ENCODE data around the gene KCNJ6. TPM values are rescaled to one million over a fixed set of nuclear protein-coding genes. Genes with fewer than 3 reads are reported as not detected.

KCNJ6 gene
- total and polyA plus RNA-seq, 9 of the 15 experiments (the other 6 are each of a cell fraction or from before 2014, with no cell fraction given) = 0.06 to 0.21 (median 0.13) TPM; not detected in 1

DNA sequence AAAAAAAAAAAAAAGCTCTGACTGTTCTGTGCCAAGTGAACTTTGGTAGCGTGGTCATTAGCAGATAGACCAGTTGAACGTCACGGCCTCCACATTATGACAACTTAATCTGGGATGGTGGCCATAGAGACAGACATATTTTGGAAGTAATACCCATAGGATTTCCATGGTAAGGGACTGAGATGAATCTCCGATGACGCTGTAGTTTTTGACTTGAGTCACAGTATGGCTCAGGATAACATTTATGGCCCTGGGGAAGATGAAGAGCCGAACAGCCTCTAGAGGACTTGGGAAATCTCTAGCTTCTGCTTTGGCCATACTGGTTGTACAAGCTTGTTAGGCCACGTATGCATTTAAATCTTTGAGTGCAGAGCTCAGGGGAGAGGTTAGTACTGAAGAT is 214.0 kb downstream of the KCNJ6 start:
- H4K20me1 ChIP-seq (replicated peaks; ENCODE audit: control insufficient read depth, insufficient read depth, low read length) = no peaks in the 10 kb centered on the region
- H3K9me3 ChIP-seq (replicated peaks; ENCODE audit: control insufficient read depth, insufficient read depth, low read depth, low read length) = no peaks in the 10 kb centered on the region
- no TSS peak for BruUV-seq (replicated peaks)
- ATAC-seq (no peak), DNase-seq (ENCODE audit: extremely low read depth in 1 of 4, low spot score in 3 of 4) (no peak), FAIRE-seq (no peak)
- peaks cover 5 to 12% of the 10 kb centered on the region in 2 experiments; a peak in 4 of 5 replicates for H3K27me3 ChIP-seq (ENCODE audit: control insufficient read depth in 2 of 2, insufficient read depth in 2 of 2, low read length in 2 of 2)
- 2% methylated on average over 7 of the region's 7 CpGs for WGBS (ENCODE audit: insufficient coverage, low coverage, missing lambda C conversion rate)
- no peak overlapping the region for H3K27ac ChIP-seq (ENCODE audit: extremely low read depth, low read depth, low read length)
- POLR2A ChIA-PET = no interaction called here
- no peaks in the 10 kb centered on the region for H3K79me2 ChIP-seq (ENCODE audit: control insufficient read depth, insufficient read depth, low read length)
- no peak overlapping the region for H2AFZ ChIP-seq (ENCODE audit: low read depth, low read length)
- no peaks in the 10 kb centered on the region for H3K4me1 ChIP-seq (replicated peaks in 1 of 2; ENCODE audit: control insufficient read depth in 2 of 2, insufficient read depth in 2 of 2, low read length in 2 of 2)
- CTCF ChIA-PET (ENCODE audit: low intra/inter-chr PET ratio) = interaction anchor here (0.6 kb wide), 1 partner anchor 13 kb away, joined by 4 read pairs; no protein-coding TSS in a partner anchor
- intact Hi-C loops (cut with micrococcal nuclease) (no loop called here), in situ Hi-C loops (cut with MboI) (loop anchor here (25.0 kb wide), 1 partner anchor 460 kb away; no protein-coding TSS in a partner anchor)
- no peak overlapping the region for H3K4me3 ChIP-seq
- no peaks in the 10 kb centered on the region for H3K9me1 ChIP-seq (ENCODE audit: control insufficient read depth, insufficient read depth, low read length)
- no peak for TF ChIP-seq GABPB2 (CRISPR knock-in tag; conservative IDR thresholded peaks at IDR 0.05)
- TF ChIP-seq CBFA2T3 (IDR thresholded peaks at IDR 0.05) = no peak
- no peak for TF ChIP-seq KDM2B (CRISPR knock-in tag; IDR thresholded peaks at IDR 0.05)
- no peak for TF ChIP-seq ZNF224 (CRISPR knock-in tag; IDR thresholded peaks at IDR 0.05)
- no peak for TF ChIP-seq FIP1L1 (IDR thresholded peaks at IDR 0.05; ENCODE audit: low read depth, low read length, poor library complexity, severe bottlenecking)
- TF ChIP-seq ZNF274 (IDR thresholded peaks at IDR 0.05; ENCODE audit: borderline replicate concordance, low read depth, low read length) = no peak
- no peak for TF ChIP-seq DIDO1 (tag; IDR thresholded peaks at IDR 0.05; ENCODE audit: low read depth)
- no peak for TF ChIP-seq JUNB (CRISPR knock-in tag; conservative IDR thresholded peaks at IDR 0.05)
- TF ChIP-seq ZNF197 (CRISPR knock-in tag; IDR thresholded peaks at IDR 0.05; ENCODE audit: low read depth) = no peak
- no peak for TF ChIP-seq TSC22D4 (tag; IDR thresholded peaks at IDR 0.05)
- no peak for TF ChIP-seq SRSF7 (optimal IDR thresholded peaks at IDR 0.05; ENCODE audit: low read depth, low read length)
- no peak for TF ChIP-seq TCF3 (CRISPR knock-in tag; IDR thresholded peaks at IDR 0.05)
- TF ChIP-seq ZSCAN32 (CRISPR knock-in tag; IDR thresholded peaks at IDR 0.05) = no peak
- TF ChIP-seq STAT5A (IDR thresholded peaks at IDR 0.05; ENCODE audit: borderline replicate concordance, low read length) = no peak
- TF ChIP-seq NELFE (IDR thresholded peaks at IDR 0.05; ENCODE audit: insufficient read depth, insufficient read length) = no peak
- TF ChIP-seq, protein P1, sequence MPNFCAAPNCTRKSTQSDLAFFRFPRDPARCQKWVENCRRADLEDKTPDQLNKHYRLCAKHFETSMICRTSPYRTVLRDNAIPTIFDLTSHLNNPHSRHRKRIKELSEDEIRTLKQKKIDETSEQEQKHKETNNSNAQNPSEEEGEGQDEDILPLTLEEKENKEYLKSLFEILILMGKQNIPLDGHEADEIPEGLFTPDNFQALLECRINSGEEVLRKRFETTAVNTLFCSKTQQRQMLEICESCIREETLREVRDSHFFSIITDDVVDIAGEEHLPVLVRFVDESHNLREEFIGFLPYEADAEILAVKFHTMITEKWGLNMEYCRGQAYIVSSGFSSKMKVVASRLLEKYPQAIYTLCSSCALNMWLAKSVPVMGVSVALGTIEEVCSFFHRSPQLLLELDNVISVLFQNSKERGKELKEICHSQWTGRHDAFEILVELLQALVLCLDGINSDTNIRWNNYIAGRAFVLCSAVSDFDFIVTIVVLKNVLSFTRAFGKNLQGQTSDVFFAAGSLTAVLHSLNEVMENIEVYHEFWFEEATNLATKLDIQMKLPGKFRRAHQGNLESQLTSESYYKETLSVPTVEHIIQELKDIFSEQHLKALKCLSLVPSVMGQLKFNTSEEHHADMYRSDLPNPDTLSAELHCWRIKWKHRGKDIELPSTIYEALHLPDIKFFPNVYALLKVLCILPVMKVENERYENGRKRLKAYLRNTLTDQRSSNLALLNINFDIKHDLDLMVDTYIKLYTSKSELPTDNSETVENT (CRISPR knock-in tag; IDR thresholded peaks at IDR 0.05) = no peak
- TF ChIP-seq MAFG (tag; conservative IDR thresholded peaks at IDR 0.05) = no peak
- no peak for TF ChIP-seq ATF7 (IDR thresholded peaks at IDR 0.05)
- TF ChIP-seq ELF2 (CRISPR knock-in tag; IDR thresholded peaks at IDR 0.05) = no peak
- no peak overlapping the region for H3K9ac ChIP-seq (ENCODE audit: insufficient read depth in 1 of 2, low read depth in 2 of 2, low read length in 2 of 2)
- no peak overlapping the region for H3K4me2 ChIP-seq (ENCODE audit: insufficient read depth, low read length)
- H3K36me3 ChIP-seq (ENCODE audit: control insufficient read depth, insufficient read depth, low read length) = no peaks in the 10 kb centered on the region

All from K562 (cell line).